GM18907 (cell line): Measurements from ENCODE around the gene NHP2.
"Not testable (repeated sequence)": the region's sequence is repeated elsewhere in the genome, so short reads cannot be mapped to it uniquely, and the experiment has no call there.

Experiments used
- ATAC-seq: cut with Tn5 transposase; IDR thresholded peaks from one replicate; pipeline ENCODE4 v1.9.1; 2021; ENCODE audit warnings: mild to moderate bottlenecking, moderate library complexity; ENCODE audit not compliant: unreplicated experiment

NHP2 gene

GRCh38 chr5:178153530-178154340 is at the start of gene NHP2:
Gene NHP2 (minus strand): TSS chr5:178153885. CDS start chr5:178153817, 68 bp downstream.
- ATAC-seq: peak; percentile 98

GRCh38 chr5:178202541-178202940 is 48.9 kb upstream of the NHP2 start:
- ATAC-seq: no peak

GRCh38 chr5:178201927-178202235 is 48.2 kb upstream of the NHP2 start:
- ATAC-seq: no peak

GRCh38 chr5:178201221-178201926 is 47.7 kb upstream of the NHP2 start:
- no peak for ATAC-seq

GRCh38 chr5:178199581-178200434 is 46.1 kb upstream of the NHP2 start:
- no peak for ATAC-seq

- no peak for ATAC-seq
Observed at GRCh38 chr5:178198706-178199105, 45.0 kb upstream of the NHP2 start.

GRCh38 chr5:178198151-178198550 is 44.5 kb upstream of the NHP2 start:
- ATAC-seq: not testable (repeated sequence)

GRCh38 chr5:178196986-178197385 is 43.3 kb upstream of the NHP2 start:
- ATAC-seq: no peak

GRCh38 chr5:178196281-178196812 is 42.7 kb upstream of the NHP2 start:
- no peak for ATAC-seq

GRCh38 chr5:178194026-178194425 is 40.3 kb upstream of the NHP2 start:
- no peak for ATAC-seq

GRCh38 chr5:178193251-178193809 is 39.6 kb upstream of the NHP2 start:
- no peak for ATAC-seq

- no peak for ATAC-seq
Observed at GRCh38 chr5:178192787-178193186, 39.1 kb upstream of the NHP2 start.

- ATAC-seq: no peak
Observed at GRCh38 chr5:178192244-178192643, 38.6 kb upstream of the NHP2 start.

GRCh38 chr5:178191661-178192060 is 38.0 kb upstream of the NHP2 start:
- no peak for ATAC-seq

- ATAC-seq: no peak
Observed at GRCh38 chr5:178189433-178189832, 35.7 kb upstream of the NHP2 start.

GRCh38 chr5:178187014-178187413 is 33.3 kb upstream of the NHP2 start, which contains the start of gene GMCL2:
Gene GMCL2 (minus strand): TSS chr5:178187371. CDS start chr5:178187299, 72 bp downstream.
- ATAC-seq: no peak

- no peak for ATAC-seq
Observed at GRCh38 chr5:178186427-178186826, 32.7 kb upstream of the NHP2 start.

GRCh38 chr5:178182158-178182876 is 28.6 kb upstream of the NHP2 start:
- no peak for ATAC-seq

- no peak for ATAC-seq
Observed at GRCh38 chr5:178180141-178180863, 26.6 kb upstream of the NHP2 start.
